Measurements from ENCODE around the gene GNPTAB. TPM values are rescaled to one million over a fixed set of nuclear protein-coding genes. Genes with fewer than 3 reads are reported as not detected.
A peak's percentile ranks its signal among the peaks of the same experiment; 100 is the strongest.

Gene GNPTAB
- total and polyA plus RNA-seq, 2 of the 13 experiments (the other 11 are each of a cell fraction or from before 2014, with no cell fraction given) = 13.6 to 19.4 TPM

- BruUV-seq (replicated peaks) = no TSS peak
- Histone ChIP-seq H3K79me2 (ENCODE audit: insufficient read depth, low read length) (peaks cover 92% of the 10 kb centered on the region), H3K27me3 (ENCODE audit: control insufficient read depth in 1 of 2, insufficient read depth in 2 of 2, low read length in 2 of 2) (no peaks in the 10 kb centered on the region; a peak in 1 of 5 replicates), H3K4me3 (replicated peaks in 1 of 3; ENCODE audit: insufficient read depth in 1 of 3, low read depth in 2 of 3, low read length in 3 of 3) (peak overlapping the region in 1 of 3 experiments; percentile 25; a peak in 1 of 6 replicates), H2AFZ (ENCODE audit: low read length) (no peak overlapping the region), H4K20me1 (ENCODE audit: insufficient read depth, low read length) (peaks cover 10% of the 10 kb centered on the region), H3K9ac (ENCODE audit: insufficient read depth, low read depth, low read length) (peak overlapping the region; percentile 48), H3K36me3 (replicated peaks in 1 of 2; ENCODE audit: control insufficient read depth in 1 of 2, insufficient read depth in 2 of 2, low read length in 2 of 2) (peaks cover 3 to 33% of the 10 kb centered on the region in 2 experiments), H3K4me1 (ENCODE audit: insufficient read depth, low read length) (peaks cover 57% of the 10 kb centered on the region), H3K4me2 (ENCODE audit: low read depth, low read length) (peak overlapping the region; percentile 86), H3K27ac (ENCODE audit: extremely low read length, insufficient read depth, low read length) (peak overlapping the region; percentile 70), H3K9me3 (ENCODE audit: low read length) (no peaks in the 10 kb centered on the region)
- 59% methylated on average over 2 of the region's 2 CpGs for WGBS (ENCODE audit: low lambda C conversion rate)
- FAIRE-seq (no peak), DNase-seq (ENCODE audit: low spot score) (no peak), ATAC-seq (no peak)
- ChIA-PET CTCF (ENCODE audit: low intra/inter-chr PET ratio, low total read pairs) (no interaction called here), POLR2A (interaction anchor here (0.8 to 2.1 kb wide), 3 partner anchors 16 to 115 kb away, joined by 3 to 20 read pairs (median 3); partner anchors contain the start of gene CHPT1)
- no peak for TF ChIP-seq ETS1 (CRISPR knock-in tag; IDR thresholded peaks at IDR 0.05)
- TF ChIP-seq PAWR (CRISPR knock-in tag; IDR thresholded peaks at IDR 0.05; ENCODE audit: borderline replicate concordance) = no peak
- TF ChIP-seq REPIN1 (CRISPR knock-in tag; IDR thresholded peaks at IDR 0.05; ENCODE audit: borderline replicate concordance, low read depth) = no peak
- TF ChIP-seq MAFG (CRISPR knock-in tag; IDR thresholded peaks at IDR 0.05) = no peak
- TF ChIP-seq RFXAP (CRISPR knock-in tag; IDR thresholded peaks at IDR 0.05; ENCODE audit: borderline replicate concordance) = no peak
- TF ChIP-seq ZNF720 (CRISPR knock-in tag; IDR thresholded peaks at IDR 0.05) = no peak
- no peak for TF ChIP-seq HES4 (CRISPR knock-in tag; IDR thresholded peaks at IDR 0.05; ENCODE audit: borderline replicate concordance)
- no peak for TF ChIP-seq GFI1 (CRISPR knock-in tag; IDR thresholded peaks at IDR 0.05; ENCODE audit: borderline replicate concordance)
- no peak for TF ChIP-seq RCOR2 (CRISPR knock-in tag; IDR thresholded peaks at IDR 0.05)
- TF ChIP-seq ZNF724P (CRISPR knock-in tag; IDR thresholded peaks at IDR 0.05; ENCODE audit: borderline replicate concordance) = no peak
- no peak for TF ChIP-seq AFF4 (CRISPR knock-in tag; IDR thresholded peaks at IDR 0.05)
- TF ChIP-seq ZNF547 (CRISPR knock-in tag; IDR thresholded peaks at IDR 0.05) = no peak
- TF ChIP-seq DR1 (CRISPR knock-in tag; IDR thresholded peaks at IDR 0.05) = no peak
- TF ChIP-seq ZNF878 (CRISPR knock-in tag; IDR thresholded peaks at IDR 0.05) = no peak
- TF ChIP-seq ZNF749 (CRISPR knock-in tag; IDR thresholded peaks at IDR 0.05; ENCODE audit: borderline replicate concordance) = no peak
- TF ChIP-seq BCL6 (CRISPR knock-in tag; IDR thresholded peaks at IDR 0.05) = no peak
- intact Hi-C loops (cut with micrococcal nuclease; ENCODE audit: unreplicated experiment) = loop anchor here (2.0 to 5.0 kb wide), 4 partner anchors 15 to 143 kb away; no protein-coding TSS in a partner anchor
- in situ Hi-C loops (cut with HindIII; ENCODE audit: extremely low pct_ligation_motif_present, low pct_unique_long_range_greater_than_20kb) = no loop called here
Observed at GRCh38 chr12:101713930-101714329, 116.8 kb downstream of the GNPTAB start.
